ENCODE results near the gene HDAC9.
"Not testable (repeated sequence)": the region's sequence is repeated elsewhere in the genome, so short reads cannot be mapped to it uniquely, and the experiment has no call there.

The HDAC9 gene

GRCh38 chr7:18940593-18941134 lies 445.1 kb downstream of the HDAC9 start:
- no peaks in the 10 kb centered on the region for H3K36me3 Mint-ChIP-seq (ENCODE audit: low read depth)
- H3K4me3 Mint-ChIP-seq: no peak overlapping the region
- no peak overlapping the region for H3K27ac Mint-ChIP-seq
- H3K4me1 Mint-ChIP-seq (ENCODE audit: low read depth): no peaks in the 10 kb centered on the region
- H3K9me3 Mint-ChIP-seq: peaks cover 4% of the 10 kb centered on the region
- H3K27me3 Mint-ChIP-seq: no peaks in the 10 kb centered on the region

- H3K4me3 Mint-ChIP-seq: no peak overlapping the region
- peaks cover 4% of the 10 kb centered on the region for H3K9me3 Mint-ChIP-seq
- H3K36me3 Mint-ChIP-seq (ENCODE audit: low read depth): no peaks in the 10 kb centered on the region
- H3K4me1 Mint-ChIP-seq (ENCODE audit: low read depth): no peaks in the 10 kb centered on the region
- H3K27me3 Mint-ChIP-seq: no peaks in the 10 kb centered on the region
- no peak overlapping the region for H3K27ac Mint-ChIP-seq
These were observed 445.7 kb downstream of the HDAC9 start for GRCh38 chr7:18941207-18941606.

DNA sequence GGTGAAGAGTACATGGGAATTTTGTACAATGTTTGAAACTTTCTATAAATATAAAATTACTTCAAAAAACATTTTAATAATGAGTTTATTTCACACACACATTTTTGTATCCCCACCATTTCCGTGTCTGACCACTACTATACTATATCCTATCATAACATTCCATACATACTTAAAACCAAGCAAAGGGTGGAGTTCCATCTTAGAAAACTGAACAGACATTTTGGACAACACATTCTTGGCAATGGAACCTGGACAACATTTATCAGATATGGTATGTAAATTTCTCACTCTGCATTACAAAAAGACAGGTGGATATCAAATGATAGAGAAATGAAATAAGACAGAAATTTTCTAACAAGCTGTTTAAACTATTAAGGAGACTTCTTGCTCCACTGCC lies 453.0 kb downstream of the HDAC9 start:
- Mint-ChIP-seq H3K36me3 (ENCODE audit: low read depth) (no peaks in the 10 kb centered on the region), H3K27me3 (no peaks in the 10 kb centered on the region), H3K4me3 (no peak overlapping the region), H3K27ac (no peak overlapping the region), H3K9me3 (no peaks in the 10 kb centered on the region), H3K4me1 (ENCODE audit: low read depth) (no peaks in the 10 kb centered on the region)

GRCh38 chr7:18952846-18953245 lies 457.3 kb downstream of the HDAC9 start:
- Mint-ChIP-seq H3K36me3 (ENCODE audit: low read depth) (no peaks in the 10 kb centered on the region), H3K27ac (no peak overlapping the region), H3K27me3 (no peaks in the 10 kb centered on the region), H3K4me1 (ENCODE audit: low read depth) (no peaks in the 10 kb centered on the region), H3K4me3 (no peak overlapping the region), H3K9me3 (no peaks in the 10 kb centered on the region)

DNA sequence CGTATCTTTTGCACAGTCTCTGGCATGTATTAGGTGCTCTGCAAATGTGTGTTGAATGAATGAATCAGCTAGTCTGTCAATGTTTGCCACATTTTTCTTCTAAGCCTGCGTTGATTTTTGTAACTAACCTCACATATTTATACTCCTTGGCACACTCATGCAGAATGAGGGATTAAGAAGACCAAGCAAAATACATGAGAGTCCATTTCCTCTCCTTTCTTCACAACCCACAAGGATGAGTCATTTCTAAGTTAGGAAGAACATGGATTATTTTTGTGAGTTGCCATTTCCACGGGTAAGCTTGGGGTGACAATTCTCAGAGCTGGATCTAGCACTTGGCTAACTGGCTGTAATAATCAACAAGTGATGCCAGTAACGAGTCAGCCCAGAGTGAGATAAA lies 463.1 kb downstream of the HDAC9 start:
- H3K4me3 Mint-ChIP-seq: no peak overlapping the region
- no peaks in the 10 kb centered on the region for H3K27me3 Mint-ChIP-seq
- H3K4me1 Mint-ChIP-seq (ENCODE audit: low read depth): no peaks in the 10 kb centered on the region

GRCh38 chr7:18960725-18961124 lies 465.2 kb downstream of the HDAC9 start:
- no peaks in the 10 kb centered on the region for H3K4me1 Mint-ChIP-seq (ENCODE audit: low read depth)
- H3K27ac Mint-ChIP-seq: no peak overlapping the region
- no peaks in the 10 kb centered on the region for H3K36me3 Mint-ChIP-seq (ENCODE audit: low read depth)
- no peaks in the 10 kb centered on the region for H3K27me3 Mint-ChIP-seq
- H3K4me3 Mint-ChIP-seq: no peak overlapping the region
- peaks cover 11% of the 10 kb centered on the region for H3K9me3 Mint-ChIP-seq

More for the DNA sequence above, 463.1 kb downstream of the HDAC9 start:
- H3K27ac Mint-ChIP-seq: no peak overlapping the region
- no peaks in the 10 kb centered on the region for H3K36me3 Mint-ChIP-seq (ENCODE audit: low read depth)
- peaks cover 6% of the 10 kb centered on the region for H3K9me3 Mint-ChIP-seq

DNA sequence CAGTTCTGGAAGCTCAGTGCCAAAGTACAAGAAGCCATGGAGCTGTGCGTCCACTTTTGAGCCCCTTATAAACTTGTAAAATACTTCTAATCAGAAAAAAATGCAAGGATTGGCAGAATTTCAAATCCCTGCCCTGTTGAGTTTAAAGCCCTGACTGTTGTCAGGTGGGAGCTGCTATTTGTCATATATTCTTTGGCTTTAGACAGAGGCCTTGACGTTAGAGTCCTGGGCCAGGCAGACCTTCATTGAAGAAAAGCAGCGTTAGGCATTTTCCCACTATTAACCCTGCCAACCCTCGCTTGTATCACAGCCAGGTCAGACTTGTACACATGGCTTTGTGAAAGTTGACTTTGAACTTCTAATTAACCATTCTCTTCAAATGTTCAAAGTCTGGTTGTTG lies 466.5 kb downstream of the HDAC9 start:
- no peaks in the 10 kb centered on the region for H3K36me3 Mint-ChIP-seq (ENCODE audit: low read depth)
- no peak overlapping the region for H3K4me3 Mint-ChIP-seq
- peaks cover 11% of the 10 kb centered on the region for H3K9me3 Mint-ChIP-seq
- H3K27me3 Mint-ChIP-seq: no peaks in the 10 kb centered on the region
- H3K4me1 Mint-ChIP-seq (ENCODE audit: low read depth): no peaks in the 10 kb centered on the region
- no peak overlapping the region for H3K27ac Mint-ChIP-seq

GRCh38 chr7:18965657-18966056 lies 470.1 kb downstream of the HDAC9 start:
- Mint-ChIP-seq H3K27me3 (no peaks in the 10 kb centered on the region), H3K27ac (no peak overlapping the region), H3K4me1 (ENCODE audit: low read depth) (no peaks in the 10 kb centered on the region), H3K9me3 (peaks cover 11% of the 10 kb centered on the region), H3K36me3 (ENCODE audit: low read depth) (no peaks in the 10 kb centered on the region), H3K4me3 (no peak overlapping the region)

DNA sequence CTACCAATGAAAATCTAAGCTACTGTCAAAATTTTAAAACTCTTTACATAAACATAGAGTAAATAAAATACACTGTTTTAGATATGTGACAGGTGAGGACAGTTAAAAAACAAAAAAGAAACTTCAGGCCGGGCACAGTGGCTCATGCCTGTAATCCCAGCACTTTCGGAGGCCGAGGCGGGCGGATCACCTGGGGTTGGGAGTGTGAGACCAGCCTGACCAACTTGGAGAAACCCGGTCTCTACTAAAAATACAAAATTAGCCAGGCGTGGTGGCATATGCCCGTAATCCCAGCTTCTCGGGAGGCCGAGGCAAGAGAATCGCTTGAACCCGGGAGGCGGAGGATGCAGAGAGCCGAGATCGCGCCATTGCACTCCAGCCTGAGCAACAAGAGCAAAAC lies 472.2 kb downstream of the HDAC9 start:
- H3K4me3 Mint-ChIP-seq; H3K27ac Mint-ChIP-seq; H3K9me3 Mint-ChIP-seq; H3K36me3 Mint-ChIP-seq (ENCODE audit: low read depth); H3K4me1 Mint-ChIP-seq (ENCODE audit: low read depth); H3K27me3 Mint-ChIP-seq: not testable (repeated sequence)

DNA sequence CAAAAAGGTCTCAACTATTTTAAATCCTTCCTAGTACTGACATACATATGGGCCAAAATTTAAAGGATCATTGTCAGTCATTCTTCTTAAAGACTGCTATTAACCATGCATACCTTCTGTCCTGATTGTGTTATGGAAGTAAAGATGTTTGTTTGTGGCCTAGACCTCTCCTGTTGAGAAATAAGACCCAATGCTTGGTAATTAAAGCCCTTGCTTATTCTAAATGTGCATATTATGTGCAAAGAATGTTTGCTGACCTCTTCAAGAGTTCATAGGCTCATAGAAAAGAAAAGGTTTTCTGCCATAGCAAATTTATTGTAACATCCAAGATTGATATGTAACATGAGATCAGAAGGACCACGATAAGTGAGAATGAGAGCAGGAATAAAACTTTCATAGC lies 476.3 kb downstream of the HDAC9 start:
- peaks cover 3% of the 10 kb centered on the region for H3K9me3 Mint-ChIP-seq
- no peaks in the 10 kb centered on the region for H3K36me3 Mint-ChIP-seq (ENCODE audit: low read depth)
- no peak overlapping the region for H3K27ac Mint-ChIP-seq

GRCh38 chr7:18974803-18975202 lies 479.3 kb downstream of the HDAC9 start:
- Mint-ChIP-seq H3K4me3 (no peak overlapping the region), H3K36me3 (ENCODE audit: low read depth) (no peaks in the 10 kb centered on the region), H3K4me1 (ENCODE audit: low read depth) (no peaks in the 10 kb centered on the region), H3K27me3 (no peaks in the 10 kb centered on the region), H3K27ac (no peak overlapping the region), H3K9me3 (peaks cover 7% of the 10 kb centered on the region)

More for the DNA sequence above, 476.3 kb downstream of the HDAC9 start:
- no peaks in the 10 kb centered on the region for H3K27me3 Mint-ChIP-seq
- H3K4me1 Mint-ChIP-seq (ENCODE audit: low read depth): no peaks in the 10 kb centered on the region
- H3K4me3 Mint-ChIP-seq: no peak overlapping the region

DNA sequence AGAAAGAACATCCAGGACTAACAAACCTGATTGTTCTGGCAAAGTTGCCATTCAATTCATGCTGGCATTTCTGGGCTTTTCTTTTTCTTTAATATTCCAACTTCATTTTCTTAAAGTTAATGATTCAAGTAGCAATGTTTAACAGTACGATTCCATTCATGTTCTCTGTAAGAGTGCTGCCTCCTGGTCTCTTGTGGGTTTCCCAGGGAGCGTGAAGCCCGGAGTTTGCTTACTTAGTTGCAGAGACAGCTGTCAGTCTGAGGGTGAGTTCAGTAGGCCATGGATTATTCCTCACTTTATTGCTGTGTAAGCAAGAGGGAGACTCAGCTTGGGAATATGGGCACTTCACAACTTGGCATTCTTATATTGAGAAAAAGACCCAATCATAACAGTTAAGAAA lies 479.7 kb downstream of the HDAC9 start:
- H3K4me3 Mint-ChIP-seq: no peak overlapping the region
- H3K9me3 Mint-ChIP-seq: peaks cover 7% of the 10 kb centered on the region
- H3K36me3 Mint-ChIP-seq (ENCODE audit: low read depth): no peaks in the 10 kb centered on the region
- H3K27ac Mint-ChIP-seq: no peak overlapping the region
- no peaks in the 10 kb centered on the region for H3K27me3 Mint-ChIP-seq
- no peaks in the 10 kb centered on the region for H3K4me1 Mint-ChIP-seq (ENCODE audit: low read depth)

DNA sequence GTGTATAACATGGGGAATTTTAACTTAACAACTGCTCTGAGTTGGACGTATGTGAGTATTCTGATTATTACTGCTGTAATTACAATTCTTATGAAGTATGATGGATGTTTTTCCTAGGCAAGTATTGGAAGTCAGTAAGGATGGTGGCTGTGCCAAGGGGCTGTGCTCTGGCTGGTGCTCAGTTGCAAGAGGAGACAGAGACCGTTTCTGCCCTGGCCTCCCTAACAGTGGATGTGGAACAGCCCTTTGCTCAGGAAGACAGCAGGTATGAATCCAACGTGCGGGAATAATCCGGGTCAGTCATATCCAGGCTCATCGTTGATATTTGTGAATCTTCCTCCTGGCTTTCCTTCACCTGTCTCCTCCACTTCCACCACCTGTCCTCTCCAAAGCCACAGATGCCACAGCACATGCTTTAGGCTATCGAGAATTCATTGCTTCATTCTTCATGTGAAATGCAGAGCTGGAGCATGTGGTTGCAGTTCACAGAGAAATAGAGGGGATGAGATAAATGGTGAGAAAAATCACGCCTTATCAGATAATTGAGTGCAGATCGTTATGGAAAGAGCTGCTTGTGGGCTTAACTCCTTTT lies 480.2 kb downstream of the HDAC9 start:
- H3K9me3 Mint-ChIP-seq: peaks cover 7% of the 10 kb centered on the region
- H3K4me1 Mint-ChIP-seq (ENCODE audit: low read depth): no peaks in the 10 kb centered on the region
- H3K36me3 Mint-ChIP-seq (ENCODE audit: low read depth): no peaks in the 10 kb centered on the region
- no peak overlapping the region for H3K4me3 Mint-ChIP-seq
- no peaks in the 10 kb centered on the region for H3K27me3 Mint-ChIP-seq
- H3K27ac Mint-ChIP-seq: no peak overlapping the region

GRCh38 chr7:18976715-18977471 lies 481.3 kb downstream of the HDAC9 start:
- H3K27ac Mint-ChIP-seq: no peak overlapping the region
- H3K4me3 Mint-ChIP-seq: no peak overlapping the region
- H3K9me3 Mint-ChIP-seq: peaks cover 7% of the 10 kb centered on the region
- no peaks in the 10 kb centered on the region for H3K27me3 Mint-ChIP-seq
- H3K36me3 Mint-ChIP-seq (ENCODE audit: low read depth): no peaks in the 10 kb centered on the region
- H3K4me1 Mint-ChIP-seq (ENCODE audit: low read depth): no peaks in the 10 kb centered on the region

GRCh38 chr7:18978108-18978495 lies 482.6 kb downstream of the HDAC9 start:
- no peaks in the 10 kb centered on the region for H3K27me3 Mint-ChIP-seq
- no peak overlapping the region for H3K27ac Mint-ChIP-seq
- H3K36me3 Mint-ChIP-seq (ENCODE audit: low read depth): no peaks in the 10 kb centered on the region
- no peak overlapping the region for H3K4me3 Mint-ChIP-seq
- H3K4me1 Mint-ChIP-seq (ENCODE audit: low read depth): no peaks in the 10 kb centered on the region
- peaks cover 7% of the 10 kb centered on the region for H3K9me3 Mint-ChIP-seq

DNA sequence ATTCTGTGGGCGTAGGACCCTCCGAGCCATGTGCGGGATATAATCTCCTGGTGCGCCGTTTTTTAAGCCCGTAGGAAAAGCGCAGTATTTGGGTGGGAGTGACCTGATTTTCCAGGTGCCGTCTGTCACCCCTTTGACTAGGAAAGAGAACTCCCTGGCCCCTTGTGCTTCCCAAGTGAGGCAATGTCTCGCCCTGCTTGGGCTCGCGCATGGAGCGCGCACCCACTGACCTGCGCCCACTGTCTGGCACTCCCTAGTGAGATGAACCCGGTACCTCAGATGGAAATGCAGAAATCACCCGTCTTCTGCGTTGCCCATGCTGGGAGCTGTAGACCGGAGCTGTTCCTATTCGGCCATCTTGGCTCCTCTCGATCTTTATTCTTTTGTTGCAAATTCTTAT lies 495.2 kb downstream of the HDAC9 start:
- not testable (repeated sequence) for H3K27ac Mint-ChIP-seq; H3K9me3 Mint-ChIP-seq; H3K4me1 Mint-ChIP-seq (ENCODE audit: low read depth); H3K4me3 Mint-ChIP-seq; H3K27me3 Mint-ChIP-seq; H3K36me3 Mint-ChIP-seq (ENCODE audit: low read depth)

Measured in stimulated activated naive CD8-positive, alpha-beta T cell treated with anti-CD3 and anti-CD28 coated beads, Interleukin-15, Interleukin-2, amounts not matched to agents 100 ng/mL and 50 ng/mL, for 24 hours (primary cell).